Ovary (tissue), 9 donors: ENCODE data around the gene NAA35. TPM values are rescaled to one million over a fixed set of nuclear protein-coding genes. Genes with fewer than 3 reads are reported as not detected.

Experiments used
- DNase-seq, 5 donors: peaks; one replicate each; pipeline ENCODE4 v3.0.0-alpha.2; 2019 to 2020
- H3K27ac ChIP-seq, 2 donors: fragments of 200-600 bp; one replicate each; pipeline versions ENCODE4 v1.5.1 to v1.8.0; 2019 to 2022
- H3K27me3 ChIP-seq: fragments of 200-600 bp; one replicate; pipeline ENCODE4 v1.8.0; 2022
- H3K36me3 ChIP-seq: fragments of 200-600 bp; sonication (generic); one replicate; pipeline ENCODE4 v1.5.1; 2019
- H3K4me1 ChIP-seq: one replicate; pipeline ENCODE4 v1.8.1; 2013; ENCODE audit warnings: mild to moderate bottlenecking, moderate library complexity; ENCODE audit not compliant: insufficient read depth
- H3K4me3 ChIP-seq: fragments of 200-600 bp; sonication (generic); one replicate; pipeline ENCODE4 v1.5.1; 2017
- H3K9me3 ChIP-seq, 2 donors: fragments of 200-600 bp in 1 of 2; sonication (generic) in 1 of 2; one replicate each; pipeline versions ENCODE4 v1.5.1 to v1.8.1; 2013 to 2019; ENCODE audit warnings: mild to moderate bottlenecking in 1 of 2, moderate library complexity in 1 of 2
- CTCF ChIP-seq, 3 donors: fragments of 450-650 bp in 2 of 3; fragments of 200-600 bp in 1 of 3; IDR thresholded peaks; one replicate each; pipeline versions ENCODE4 v1.5.1 to v1.8.0; 2016 to 2022; ENCODE audit warnings: antibody characterized with exemption in 3 of 3, mild to moderate bottlenecking in 1 of 3
- EP300 ChIP-seq: sonication (generic); formaldehyde crosslinking; IDR thresholded peaks from one replicate; pipeline ENCODE4 v1.6.1; 2017; ENCODE audit warnings: antibody characterized with exemption
- POLR2A ChIP-seq: fragments of 450-650 bp; IDR thresholded peaks from one replicate; pipeline ENCODE4 v1.6.1; 2017; ENCODE audit warnings: antibody characterized with exemption, mild to moderate bottlenecking, moderate library complexity
- WGBS, 3 donors: extraction: QIAGEN DNeasy Blood & Tissue Kit in 1 of 3; methylation state at CpG; one replicate each; pipeline versions ENCODE4 v1.1.5 to v1.1.7; 2013 to 2017; 5-methylcytosine and 5-hydroxymethylcytosine counted together
- intact Hi-C, 4 donors: fragments of 100-400 bp; cut with DNase I; formaldehyde crosslinking; loops; one replicate each; pipeline versions ENCODE4 v1.11.0 to v1.15.1; 2022 to 2023
- polyA plus RNA-seq, 2 donors: library from polyadenylated mRNA; stranded (reverse); fragments of 200-250 nt in 1 of 2; fragments of 350-450 nt in 1 of 2; fragmentation: Illumina TruSeq in 1 of 2; extraction: RNeasy Lipid Tissue Mini Kit (QIAGEN cat#74804) in 1 of 2; gene quantifications; one replicate each; pipeline ENCODE4 v1.2.3, GENCODE V29; 2013 to 2014
- total RNA-seq, 7 donors: library from RNA; depleted of rRNA in 2 of 7; stranded (reverse); fragments of >200 nt in 2 of 7; fragmentation: NEBNext Ultra II Directional in 3 of 7; extraction: Animal tissue kit (Norgen Biotek cat#: 25700) in 3 of 7; gene quantifications; one replicate each; pipeline versions ENCODE4 v1.1.0 to v1.2.4, GENCODE V29; 2016 to 2023
- donor health status: DM: no; HTN: no; CAD: no; lungs with moderate emphysema.
- donor health status: DM: no; HTN: no; CAD: no.
- donor health status: Bipolar disorder and iron deficiency.
- donor health status: DM: yes; HTN: yes; CAD: no.
- donor health status: DM: no; HTN: no; CAD: no.
- donor health status: DM: yes; HTN: yes; CAD: no.

Gene NAA35
- total and polyA plus RNA-seq, 9 donors = 10.6 to 25.5 (median 18.4) TPM

GRCh38 chr9:85941966-85942912, 1.3 kb downstream of the NAA35 start:
- Histone ChIP-seq H3K4me1 (peaks cover 6% of the 10 kb centered on the region), H3K27me3 (no peaks in the 10 kb centered on the region), H3K9me3 (no peaks in the 10 kb centered on the region), H3K36me3 (no peaks in the 10 kb centered on the region), H3K27ac (peak overlapping the region; percentile 66 to 79), H3K4me3 (peak overlapping the region; percentile 96)
- no peak for TF ChIP-seq EP300
- no peak for TF ChIP-seq CTCF (IDR thresholded peaks at IDR 0.05)
- no peak for TF ChIP-seq POLR2A
- DNase-seq = no peak
- WGBS, 3 donors = 40 to 44% (median 42%) methylated on average over 8 of the region's 8 CpGs
- intact Hi-C loops = no loop called here

- DNase-seq = no peak
- Histone ChIP-seq H3K4me1 (peaks cover 6% of the 10 kb centered on the region), H3K27me3 (no peaks in the 10 kb centered on the region), H3K27ac (no peak overlapping the region), H3K36me3 (no peaks in the 10 kb centered on the region), H3K9me3 (no peaks in the 10 kb centered on the region), H3K4me3 (no peak overlapping the region)
- WGBS, 3 donors = 42 to 43% (median 43%) methylated on average over 3 of the region's 3 CpGs
- intact Hi-C loops = no loop called here
- no peak for TF ChIP-seq EP300
- no peak for TF ChIP-seq CTCF (IDR thresholded peaks at IDR 0.05)
- no peak for TF ChIP-seq POLR2A
These were observed 2.2 kb downstream of the NAA35 start for GRCh38 chr9:85942913-85943709.

GRCh38 chr9:85943757-85944430, 2.9 kb downstream of the NAA35 start:
- no peak for DNase-seq
- H3K27me3 ChIP-seq = no peaks in the 10 kb centered on the region
- WGBS, 3 donors = 82 to 93% (median 92%) methylated on average over 1 of the region's 1 CpG
- H3K4me3 ChIP-seq = no peak overlapping the region
- no peak for TF ChIP-seq EP300
- no peak for TF ChIP-seq CTCF (IDR thresholded peaks at IDR 0.05)
- TF ChIP-seq POLR2A = no peak
- H3K9me3 ChIP-seq = no peaks in the 10 kb centered on the region
- no peak overlapping the region for H3K27ac ChIP-seq
- H3K4me1 ChIP-seq = peaks cover 6% of the 10 kb centered on the region
- H3K36me3 ChIP-seq = no peaks in the 10 kb centered on the region
- intact Hi-C loops = no loop called here

- no peaks in the 10 kb centered on the region for H3K27me3 ChIP-seq
- H3K27ac ChIP-seq = no peak overlapping the region
- 33 to 47% (median 41%) methylated on average over 2 of the region's 2 CpGs for WGBS, 3 donors
- no peaks in the 10 kb centered on the region for H3K36me3 ChIP-seq
- no peak for DNase-seq
- H3K9me3 ChIP-seq = no peaks in the 10 kb centered on the region
- TF ChIP-seq POLR2A = no peak
- TF ChIP-seq EP300 = no peak
- TF ChIP-seq CTCF (IDR thresholded peaks at IDR 0.05) = no peak
- H3K4me3 ChIP-seq = no peak overlapping the region
- H3K4me1 ChIP-seq = peaks cover 6% of the 10 kb centered on the region
- intact Hi-C loops = no loop called here
These were observed 3.7 kb downstream of the NAA35 start for GRCh38 chr9:85944672-85945071.
